Fibroblast of mammary gland (primary cell): ENCODE results near the gene CCDC190.

Source experiments
- DNase-seq: peaks from one replicate; pipeline ENCODE4 v3.0.0-alpha.2; 2010; ENCODE audit warnings: low read depth
- H3K4me3 ChIP-seq: 2 replicates; pipeline ENCODE4 v1.5.1; 2011; ENCODE audit warnings: low read depth, mild to moderate bottlenecking, low read length, moderate library complexity; ENCODE audit not compliant: control insufficient read depth
- CTCF ChIP-seq: conservative IDR thresholded peaks from 2 replicates; pipeline ENCODE4 v1.5.1; 2011; ENCODE audit warnings: low read depth, low read length, inconsistent platforms; ENCODE audit not compliant: control insufficient read depth, insufficient read depth

CCDC190 gene

GRCh38 chr1:162849711-162850110 is 11.3 kb downstream of the CCDC190 start:
- no peak overlapping the region for H3K4me3 ChIP-seq
- DNase-seq = peak; percentile 61
- TF ChIP-seq CTCF = no peak

GRCh38 chr1:162847839-162848453 is 13.0 kb downstream of the CCDC190 start:
- no peak overlapping the region for H3K4me3 ChIP-seq
- peak; percentile 84 for DNase-seq
- TF ChIP-seq CTCF = peak; percentile 95

- peak; percentile 30 for DNase-seq
- no peak overlapping the region for H3K4me3 ChIP-seq
- TF ChIP-seq CTCF = no peak
Measured at GRCh38 chr1:162846256-162847212, 14.4 kb downstream of the CCDC190 start.

- no peak for DNase-seq
- TF ChIP-seq CTCF = no peak
Measured at GRCh38 chr1:162844153-162844552, 16.8 kb downstream of the CCDC190 start.

GRCh38 chr1:162840250-162840839 is 20.6 kb downstream of the CCDC190 start:
- peak; percentile 21 for TF ChIP-seq CTCF
- no peak overlapping the region for H3K4me3 ChIP-seq
- DNase-seq = peak; percentile 33

More at GRCh38 chr1:162844153-162844552, 16.8 kb downstream of the CCDC190 start:
- H3K4me3 ChIP-seq = no peak overlapping the region

- DNase-seq = no peak
- H3K4me3 ChIP-seq = no peak overlapping the region
- TF ChIP-seq CTCF = no peak
Measured at GRCh38 chr1:162838863-162839262, 22.1 kb downstream of the CCDC190 start.
